A549 treated with AZD9567 at 1 μM for 4 hours (cell line): ENCODE data around the gene PREP. TPM values are rescaled to one million over a fixed set of nuclear protein-coding genes. Genes with fewer than 3 reads are reported as not detected.

Source experiments
- total RNA-seq: library from RNA; stranded (reverse); fragments of 200-300 nt; extraction: Qiagen RNA extraction; gene quantifications from 5 replicates; pipeline ENCODE4 v1.2.3, GENCODE V29; 2022; ENCODE audit not compliant: insufficient read depth

PREP gene
- total RNA-seq: 33.2 to 43.6 TPM (median 35.7 TPM) in 5 replicates

DNA sequence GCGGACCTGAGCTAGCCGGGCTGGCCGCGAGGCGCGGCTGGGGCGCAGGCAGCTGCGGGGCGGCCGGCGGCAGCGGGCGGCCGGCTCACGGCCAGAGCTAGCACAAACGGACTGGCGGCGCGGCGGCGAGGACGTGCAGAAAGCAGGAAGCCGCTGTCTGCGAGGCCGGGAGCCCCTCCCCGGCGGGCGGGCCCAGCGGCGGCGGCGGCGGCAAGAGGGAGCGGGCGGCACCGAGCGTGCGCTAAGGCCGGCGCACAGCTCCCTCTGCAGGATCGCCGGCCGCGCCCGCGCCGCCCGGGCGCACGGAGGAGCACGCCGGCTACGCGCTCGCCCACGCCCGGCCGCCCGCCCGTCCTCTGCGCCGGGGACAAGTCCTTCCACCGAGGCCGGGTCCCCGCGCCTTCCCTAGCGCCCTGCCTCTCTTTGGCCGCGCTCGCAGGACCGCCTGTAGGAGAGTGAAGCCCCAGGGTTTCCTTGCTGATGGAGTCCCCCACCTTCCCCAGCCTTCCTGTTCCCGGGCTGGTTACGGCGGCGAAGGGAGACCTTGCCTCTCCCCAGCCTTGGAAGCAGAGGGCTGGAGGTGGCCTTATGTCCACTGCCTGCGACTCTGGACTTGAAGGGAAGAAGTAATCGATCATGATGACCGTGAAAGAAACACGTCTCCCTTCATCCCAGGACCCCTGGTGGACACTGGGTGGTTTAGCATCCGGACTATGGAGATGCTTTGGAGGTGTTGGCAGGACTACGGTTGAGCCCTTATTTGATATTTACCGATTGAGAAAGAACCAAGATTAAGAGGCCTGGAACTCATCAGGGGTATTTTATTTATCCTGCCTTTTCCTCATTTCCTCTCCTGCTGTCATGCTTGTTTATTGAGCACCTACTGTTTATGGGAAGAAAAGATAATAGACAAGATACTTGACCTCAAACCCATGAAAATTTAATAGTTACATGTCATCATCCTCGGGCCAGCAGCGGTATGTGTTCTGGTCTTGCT lies at the start of gene PREP:
TSS of gene PREP (minus strand) at position 144 of the 997 bp plus-strand sequence. CDS start 191 bp downstream, outside the sequence.

Other genes with a start within 250 kb of the PREP start
- 18.2 to 21.9 TPM (median 21.4 TPM) in 5 replicates for gene POPDC3, start 223.1 kb downstream of the PREP start, total RNA-seq